CD4-positive, alpha-beta T cell (primary cell): ENCODE data around the gene ATP11A. TPM values are rescaled to one million over a fixed set of nuclear protein-coding genes. Genes with fewer than 3 reads are reported as not detected.

ENCODE experiments used
- ATAC-seq: fragments of 200-7000 bp; cut with Tn5 transposase; one replicate; pipeline ENCODE4 v1.10.0; 2022; ENCODE audit warnings: mild to moderate bottlenecking; ENCODE audit not compliant: poor library complexity
- CTCF ChIA-PET: fragments of 350-600 bp; sonication (Branson Sonifier 250); formaldehyde crosslinking; loops from one replicate; lab custom pipeline; 2021; ENCODE audit warnings: antibody characterized with exemption, inconsistent platforms; lab: Charles Lee
- POLR2A ChIA-PET: fragments of 350-600 bp; sonication (Branson Sonifier 250); formaldehyde crosslinking; loops from one replicate; lab custom pipeline; 2021; ENCODE audit warnings: antibody characterized with exemption, inconsistent platforms; lab: Charles Lee
- DNase-seq, 14 experiments: peaks; one replicate each; pipeline ENCODE4 v3.0.0-alpha.2; 2013 to 2020; ENCODE audit warnings: mixed read lengths in 2 of 14
- H3K27ac ChIP-seq, 2 donors: one replicate each; pipeline versions ENCODE4 v1.5.1 to v1.7.0; 2013; ENCODE audit warnings: low read length in 2 of 2, low read depth in 1 of 2, mild to moderate bottlenecking in 1 of 2
- H3K27me3 ChIP-seq, 2 experiments: 1 replicate in 1 of 2; 2 replicates in 1 of 2; pipeline versions ENCODE4 v1.6.1 to v1.7.0; 2013; ENCODE audit warnings: low read length in 2 of 2, control low read depth in 1 of 2, mild to moderate bottlenecking in 1 of 2, moderate library complexity in 1 of 2; ENCODE audit not compliant: insufficient read depth in 2 of 2, control insufficient read depth in 1 of 2
- H3K36me3 ChIP-seq: one replicate; pipeline ENCODE4 v1.6.1; 2013; ENCODE audit warnings: low read length, control low read depth; ENCODE audit not compliant: insufficient read depth
- H3K4me1 ChIP-seq: one replicate; pipeline ENCODE4 v1.6.1; 2013; ENCODE audit warnings: low read length, control low read depth; ENCODE audit not compliant: insufficient read depth
- H3K4me3 ChIP-seq: one replicate; pipeline ENCODE4 v1.5.1; 2013; ENCODE audit warnings: mild to moderate bottlenecking, low read length, moderate library complexity
- H3K9me3 ChIP-seq, 2 experiments: 1 replicate in 1 of 2; 2 replicates in 1 of 2; pipeline versions ENCODE4 v1.6.1 to v1.7.0; 2013; ENCODE audit warnings: low read length in 2 of 2, mild to moderate bottlenecking in 2 of 2, control low read depth in 1 of 2, moderate library complexity in 1 of 2; ENCODE audit not compliant: control insufficient read depth in 1 of 2, insufficient read depth in 1 of 2
- H3K27ac Mint-ChIP-seq: one replicate; pipeline ENCODE4 v1.8.0; 2020; ENCODE audit warnings: mixed read lengths
- H3K27me3 Mint-ChIP-seq: one replicate; pipeline ENCODE4 v1.8.0; 2021; ENCODE audit warnings: mixed read lengths
- H3K36me3 Mint-ChIP-seq: one replicate; pipeline ENCODE4 v1.8.0; 2021; ENCODE audit warnings: low read depth, mixed read lengths
- H3K4me1 Mint-ChIP-seq: one replicate; pipeline ENCODE4 v1.8.0; 2021; ENCODE audit warnings: low read depth, mixed read lengths
- H3K4me3 Mint-ChIP-seq: one replicate; pipeline ENCODE4 v1.8.0; 2020; ENCODE audit warnings: mild to moderate bottlenecking, mixed read lengths
- H3K9me3 Mint-ChIP-seq: one replicate; pipeline ENCODE4 v1.8.0; 2020; ENCODE audit warnings: mixed read lengths
- intact Hi-C, 2 experiments: fragments of 100-400 bp; cut with DNase I in 1 of 2; cut with micrococcal nuclease in 1 of 2; formaldehyde crosslinking; loops; one replicate each; pipeline versions ENCODE4 v1.15.1 to v1.9.0; 2023 to 2025; cut with DNase I, micrococcal nuclease
- total RNA-seq, 174 experiments: library from RNA in 2 of 174; stranded (reverse) in 2 of 174; gene quantifications; one replicate each; pipeline ENCODE4 v1.2.3 and lab custom pipeline; 2021 to 2026
- TF ChIP-seq, protein P1 (sequence below): fragments of 200-600 bp; IDR thresholded peaks from one replicate; pipeline ENCODE4 v1.8.0; 2022; ENCODE audit warnings: antibody characterized with exemption, mild to moderate bottlenecking

ATP11A gene
- total RNA-seq, 2 experiments from 2014 or later = 56.7 to 66.8 TPM

DNA sequence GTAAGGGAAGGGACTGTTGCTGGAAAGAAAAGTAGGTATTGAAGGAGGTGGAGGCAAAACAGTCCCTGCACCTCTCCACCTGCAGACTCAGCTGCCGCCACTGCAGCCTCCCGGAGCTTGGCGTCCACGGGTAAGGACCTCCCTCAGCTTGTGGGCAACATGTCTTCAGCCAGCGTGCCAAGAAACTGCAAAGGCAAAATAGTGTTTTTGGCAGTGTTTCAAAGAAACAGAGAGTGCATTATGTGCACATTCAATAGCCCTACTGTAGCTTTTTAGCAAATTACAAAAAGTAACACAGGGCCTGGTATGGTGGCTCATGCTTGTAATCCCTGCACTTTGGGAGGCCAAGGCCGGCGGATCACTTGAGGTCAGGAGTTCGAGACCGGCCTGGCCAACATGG is 57.4 kb downstream of the ATP11A start:
- H3K27ac ChIP-seq = no peak overlapping the region
- H3K27me3 Mint-ChIP-seq = no peaks in the 10 kb centered on the region
- POLR2A ChIA-PET = no interaction called here
- no peaks in the 10 kb centered on the region for H3K27me3 ChIP-seq
- peaks cover 8% of the 10 kb centered on the region for H3K4me1 ChIP-seq
- no peaks in the 10 kb centered on the region for H3K36me3 ChIP-seq
- no peaks in the 10 kb centered on the region for H3K9me3 ChIP-seq
- CTCF ChIA-PET = no interaction called here
- TF ChIP-seq, protein P1, sequence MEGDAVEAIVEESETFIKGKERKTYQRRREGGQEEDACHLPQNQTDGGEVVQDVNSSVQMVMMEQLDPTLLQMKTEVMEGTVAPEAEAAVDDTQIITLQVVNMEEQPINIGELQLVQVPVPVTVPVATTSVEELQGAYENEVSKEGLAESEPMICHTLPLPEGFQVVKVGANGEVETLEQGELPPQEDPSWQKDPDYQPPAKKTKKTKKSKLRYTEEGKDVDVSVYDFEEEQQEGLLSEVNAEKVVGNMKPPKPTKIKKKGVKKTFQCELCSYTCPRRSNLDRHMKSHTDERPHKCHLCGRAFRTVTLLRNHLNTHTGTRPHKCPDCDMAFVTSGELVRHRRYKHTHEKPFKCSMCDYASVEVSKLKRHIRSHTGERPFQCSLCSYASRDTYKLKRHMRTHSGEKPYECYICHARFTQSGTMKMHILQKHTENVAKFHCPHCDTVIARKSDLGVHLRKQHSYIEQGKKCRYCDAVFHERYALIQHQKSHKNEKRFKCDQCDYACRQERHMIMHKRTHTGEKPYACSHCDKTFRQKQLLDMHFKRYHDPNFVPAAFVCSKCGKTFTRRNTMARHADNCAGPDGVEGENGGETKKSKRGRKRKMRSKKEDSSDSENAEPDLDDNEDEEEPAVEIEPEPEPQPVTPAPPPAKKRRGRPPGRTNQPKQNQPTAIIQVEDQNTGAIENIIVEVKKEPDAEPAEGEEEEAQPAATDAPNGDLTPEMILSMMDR = no peak
- H3K9me3 Mint-ChIP-seq = no peaks in the 10 kb centered on the region
- no peaks in the 10 kb centered on the region for H3K36me3 Mint-ChIP-seq
- ATAC-seq (no peak), DNase-seq (no peak)
- no peak overlapping the region for H3K27ac Mint-ChIP-seq
- H3K4me3 ChIP-seq = no peak overlapping the region
- H3K4me3 Mint-ChIP-seq = no peak overlapping the region
- intact Hi-C loops = no loop called here
- peaks cover 45% of the 10 kb centered on the region for H3K4me1 Mint-ChIP-seq

DNA sequence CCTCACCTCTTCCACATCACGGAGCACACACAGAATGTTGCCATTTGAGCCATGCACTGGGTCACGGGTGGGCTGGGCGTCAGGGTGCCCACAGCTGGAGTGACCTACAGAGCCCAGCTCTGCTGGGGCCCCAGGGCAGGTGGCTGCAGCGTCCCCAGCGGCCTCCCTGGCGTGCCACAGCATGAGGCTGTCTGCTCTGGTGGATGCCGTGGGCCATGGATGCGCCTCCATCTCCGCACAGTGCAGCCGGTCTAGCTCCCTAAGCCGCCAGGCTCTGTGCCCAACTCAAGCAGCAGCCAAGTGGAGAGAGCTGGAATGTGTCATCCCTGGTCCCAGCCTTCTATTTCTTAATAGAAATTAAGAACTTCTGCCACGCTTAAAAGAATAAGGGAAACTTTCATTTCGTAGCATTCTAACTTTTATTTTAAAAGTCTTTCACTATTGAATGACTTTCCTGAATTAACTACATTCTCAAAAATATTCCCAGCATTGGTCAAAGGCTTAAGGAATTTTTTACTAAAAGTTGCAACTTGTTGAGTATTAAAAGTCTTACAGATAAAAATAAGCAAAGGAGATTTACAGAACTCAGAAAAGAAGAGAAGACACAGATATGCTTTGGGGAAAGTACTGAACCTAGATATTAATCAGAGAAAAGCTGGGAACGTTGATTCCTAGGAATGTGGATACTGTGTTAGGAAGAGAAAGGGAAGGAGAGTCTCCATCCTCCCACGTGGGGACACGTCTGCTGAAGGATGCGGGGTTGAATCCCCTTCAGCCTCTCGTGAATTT is 59.3 kb downstream of the ATP11A start:
- no peaks in the 10 kb centered on the region for H3K36me3 ChIP-seq
- H3K4me3 ChIP-seq = no peak overlapping the region
- Mint-ChIP-seq H3K27me3 (no peaks in the 10 kb centered on the region), H3K27ac (no peak overlapping the region), H3K9me3 (no peaks in the 10 kb centered on the region), H3K36me3 (no peaks in the 10 kb centered on the region), H3K4me1 (peaks cover 44% of the 10 kb centered on the region), H3K4me3 (no peak overlapping the region)
- ChIA-PET CTCF (no interaction called here), POLR2A (no interaction called here)
- H3K27me3 ChIP-seq = no peaks in the 10 kb centered on the region
- no peak overlapping the region for H3K27ac ChIP-seq
- no peak for ATAC-seq
- DNase-seq = no peak
- H3K4me1 ChIP-seq = peaks cover 15% of the 10 kb centered on the region
- TF ChIP-seq, protein P1 = no peak
- no peaks in the 10 kb centered on the region for H3K9me3 ChIP-seq
- intact Hi-C loops = no loop called here

DNA sequence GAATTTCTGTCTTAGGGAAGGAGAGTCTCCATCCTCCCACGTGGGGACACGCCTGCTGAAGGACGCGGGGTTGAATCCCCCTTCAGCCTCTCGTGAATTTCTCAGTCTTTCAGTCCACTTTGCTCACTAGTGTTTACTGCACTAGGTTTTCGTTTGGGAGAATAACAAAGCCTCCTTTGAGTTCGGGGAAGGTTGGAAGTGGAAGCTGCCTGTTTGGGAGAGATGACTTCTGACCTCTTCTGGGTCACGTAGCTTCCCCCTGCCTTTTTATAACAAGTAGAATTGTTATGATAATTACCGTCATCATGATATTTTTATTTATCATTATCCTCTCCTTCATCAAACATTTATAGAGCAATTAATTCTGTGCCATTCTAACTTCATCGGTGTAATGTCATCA is 60.7 kb downstream of the ATP11A start:
- Mint-ChIP-seq H3K4me1 (peaks cover 35% of the 10 kb centered on the region), H3K9me3 (no peaks in the 10 kb centered on the region), H3K36me3 (no peaks in the 10 kb centered on the region), H3K27me3 (no peaks in the 10 kb centered on the region), H3K27ac (no peak overlapping the region), H3K4me3 (no peak overlapping the region)
- Histone ChIP-seq H3K4me3 (no peak overlapping the region), H3K36me3 (peaks cover 5% of the 10 kb centered on the region), H3K27ac (no peak overlapping the region), H3K4me1 (peaks cover 14% of the 10 kb centered on the region), H3K27me3 (no peaks in the 10 kb centered on the region), H3K9me3 (no peaks in the 10 kb centered on the region)
- ATAC-seq (no peak), DNase-seq (no peak)
- TF ChIP-seq, protein P1 = no peak
- ChIA-PET POLR2A (no interaction called here), CTCF (no interaction called here)
- intact Hi-C loops = no loop called here
